ENCODE results near the gene EI24.

- TF ChIP-seq CTCF (IDR thresholded peaks at IDR 0.05) (no peak), POLR2A (IDR thresholded peaks at IDR 0.05) (no peak)
Observed at GRCh38 chr11:125578783-125579182, 9.5 kb downstream of the EI24 start.

Measured in Peyer's patch (tissue), 4 donors.